Skeletal muscle tissue (tissue), 4 donors: ENCODE data around the gene FAR1. TPM values are rescaled to one million over a fixed set of nuclear protein-coding genes. Genes with fewer than 3 reads are reported as not detected.

Experiments
- H3K27ac ChIP-seq: one replicate; pipeline ENCODE4 v1.7.0; 2013; ENCODE audit warnings: mild to moderate bottlenecking, low read depth, low read length, inconsistent platforms
- H3K27me3 ChIP-seq, 3 donors: one replicate each; pipeline ENCODE4 v1.7.0; 2013; ENCODE audit warnings: low read length in 3 of 3; ENCODE audit not compliant: control insufficient read depth in 3 of 3, insufficient read depth in 3 of 3
- H3K36me3 ChIP-seq, 3 donors: one replicate each; pipeline ENCODE4 v1.7.0; 2013; ENCODE audit warnings: low read length in 3 of 3; ENCODE audit not compliant: control insufficient read depth in 3 of 3, insufficient read depth in 3 of 3
- H3K4me1 ChIP-seq, 3 donors: one replicate each; pipeline ENCODE4 v1.7.0; 2013; ENCODE audit warnings: low read length in 3 of 3, mild to moderate bottlenecking in 3 of 3; ENCODE audit not compliant: control insufficient read depth in 3 of 3, insufficient read depth in 3 of 3
- H3K4me3 ChIP-seq, 3 donors: one replicate each; pipeline ENCODE4 v1.7.0; 2013; ENCODE audit warnings: low read length in 3 of 3
- H3K9ac ChIP-seq, 3 donors: one replicate each; pipeline ENCODE4 v1.7.0; 2013; ENCODE audit warnings: low read length in 3 of 3, mild to moderate bottlenecking in 3 of 3, moderate library complexity in 2 of 3, low read depth in 1 of 3
- H3K9me3 ChIP-seq, 3 donors: one replicate each; pipeline ENCODE4 v1.7.0; 2013; ENCODE audit warnings: low read length in 3 of 3; ENCODE audit not compliant: control insufficient read depth in 3 of 3
- total RNA-seq: library from RNA; depleted of rRNA; stranded (reverse); fragments of >200 nt; gene quantifications from one replicate; pipeline ENCODE4 v1.2.3, GENCODE V29; 2014
- donor health status: Osteomylitis.

Gene FAR1
- total RNA-seq, 1 donor from 2014 or later = 37.6 TPM

GRCh38 chr11:13685461-13686108, 17.1 kb downstream of the FAR1 start:
- Histone ChIP-seq H3K9me3 (no peaks in the 10 kb centered on the region), H3K27ac (no peak overlapping the region), H3K4me1 (no peaks in the 10 kb centered on the region), H3K36me3 (no peaks in the 10 kb centered on the region), H3K9ac (no peak overlapping the region), H3K4me3 (no peak overlapping the region), H3K27me3 (no peaks in the 10 kb centered on the region)

GRCh38 chr11:13686776-13687175, 18.3 kb downstream of the FAR1 start:
- no peaks in the 10 kb centered on the region for H3K36me3 ChIP-seq
- H3K27me3 ChIP-seq = no peaks in the 10 kb centered on the region
- H3K9me3 ChIP-seq = no peaks in the 10 kb centered on the region
- no peak overlapping the region for H3K27ac ChIP-seq
- H3K4me3 ChIP-seq = no peak overlapping the region
- no peak overlapping the region for H3K9ac ChIP-seq
- no peaks in the 10 kb centered on the region for H3K4me1 ChIP-seq

DNA sequence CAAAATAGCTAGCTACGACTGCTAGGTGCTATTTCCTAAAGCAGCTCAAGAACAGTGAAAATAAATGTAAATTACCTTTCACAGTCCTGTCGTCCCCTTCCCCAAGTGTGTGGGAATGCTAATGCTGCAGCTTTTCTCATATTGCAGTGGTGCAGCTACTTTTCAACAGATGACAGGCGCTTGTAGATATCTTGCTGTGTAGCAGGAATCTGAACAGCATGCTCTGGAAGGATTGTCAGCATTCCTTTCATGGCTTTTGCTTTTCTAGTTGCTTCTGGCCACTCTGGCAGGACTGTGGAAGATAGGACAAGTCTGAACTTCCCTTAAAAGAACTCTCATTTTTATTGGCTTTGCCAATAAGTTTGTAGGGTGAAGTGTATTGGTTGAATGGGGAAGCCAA, 18.8 kb downstream of the FAR1 start:
- H3K4me3 ChIP-seq = no peak overlapping the region
- no peaks in the 10 kb centered on the region for H3K27me3 ChIP-seq
- H3K27ac ChIP-seq = no peak overlapping the region
- H3K9ac ChIP-seq = no peak overlapping the region
- H3K36me3 ChIP-seq = no peaks in the 10 kb centered on the region
- no peaks in the 10 kb centered on the region for H3K9me3 ChIP-seq
- no peaks in the 10 kb centered on the region for H3K4me1 ChIP-seq

DNA sequence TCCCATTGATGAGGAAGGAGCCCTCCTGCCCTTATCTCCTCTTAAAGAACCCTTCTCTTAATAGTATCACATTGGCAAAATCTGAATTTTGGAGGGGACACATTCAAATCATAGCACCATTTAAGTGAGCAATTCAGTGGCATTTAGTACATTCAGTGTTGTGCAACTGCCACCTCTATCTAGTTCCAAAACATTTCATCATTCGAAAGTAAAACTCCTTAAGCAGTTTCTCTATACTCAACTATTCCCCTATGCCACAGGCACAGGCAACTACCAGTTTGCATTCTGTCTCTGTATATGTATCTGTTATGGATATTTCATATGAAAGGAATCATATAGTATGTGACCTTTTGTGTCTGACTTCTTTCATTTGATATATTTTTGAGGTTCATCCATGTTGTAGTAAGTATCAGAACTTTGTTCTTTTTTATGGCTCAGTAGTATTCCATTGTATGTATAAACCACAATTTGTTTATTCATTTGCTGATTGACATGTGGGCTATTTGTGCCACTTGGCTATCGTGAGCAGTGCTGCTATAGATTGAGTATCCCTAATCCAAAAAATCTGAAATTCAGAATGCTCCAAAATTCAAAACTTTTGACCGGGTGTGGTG, 22.9 kb downstream of the FAR1 start:
- Histone ChIP-seq H3K27ac (no peak overlapping the region), H3K36me3 (peaks cover 2 to 4% (median 3%) of the 10 kb centered on the region in 3 donors), H3K27me3 (no peaks in the 10 kb centered on the region), H3K9ac (no peak overlapping the region), H3K4me1 (peaks cover 0 to 2% (median 0%) of the 10 kb centered on the region in 3 donors), H3K4me3 (no peak overlapping the region), H3K9me3 (no peaks in the 10 kb centered on the region)

DNA sequence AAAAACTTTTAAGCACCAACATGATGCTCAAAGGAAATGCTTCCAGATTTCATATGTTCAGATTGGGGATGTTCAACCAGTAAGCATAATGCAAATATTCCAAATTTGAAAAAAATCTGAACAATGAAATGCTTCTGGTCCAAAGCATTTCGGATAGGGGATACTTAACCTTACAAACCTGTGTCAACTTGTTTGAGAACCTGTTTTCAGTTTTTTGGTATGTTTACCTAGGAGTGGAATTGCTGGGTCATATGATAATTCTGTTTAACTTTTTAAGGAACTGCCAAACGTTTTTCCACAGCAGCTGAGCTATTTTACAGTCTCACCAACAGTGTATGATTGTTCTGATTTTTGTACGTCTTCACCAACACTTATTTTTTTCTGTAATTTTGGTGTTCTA, 23.7 kb downstream of the FAR1 start:
- no peaks in the 10 kb centered on the region for H3K9me3 ChIP-seq
- H3K9ac ChIP-seq = no peak overlapping the region
- peaks cover 2 to 8% (median 3%) of the 10 kb centered on the region in 3 donors for H3K36me3 ChIP-seq
- H3K4me1 ChIP-seq = peaks cover 0 to 2% (median 0%) of the 10 kb centered on the region in 3 donors
- H3K27me3 ChIP-seq = no peaks in the 10 kb centered on the region
- H3K4me3 ChIP-seq = no peak overlapping the region
- H3K27ac ChIP-seq = no peak overlapping the region

DNA sequence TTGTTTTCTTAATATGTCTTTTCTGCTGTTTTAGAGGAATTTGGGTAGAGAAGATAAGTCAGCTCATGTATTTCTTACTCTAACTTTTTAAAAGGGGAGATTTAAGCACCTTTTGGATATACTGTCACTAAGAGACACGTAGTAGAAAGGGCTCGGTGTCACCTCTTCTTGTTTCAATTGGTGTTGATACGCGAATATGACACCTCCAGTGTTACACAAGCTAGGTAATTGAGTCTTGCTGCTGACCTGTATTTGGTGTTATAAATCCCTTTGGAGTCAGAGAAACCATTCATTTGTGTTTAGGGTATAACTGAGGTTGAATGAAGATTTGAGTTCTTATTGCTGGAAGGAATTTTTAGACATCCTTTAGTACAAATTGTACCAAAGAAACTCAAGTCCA, 25.6 kb downstream of the FAR1 start:
- Histone ChIP-seq H3K27ac (no peak overlapping the region), H3K9me3 (no peaks in the 10 kb centered on the region), H3K4me3 (no peak overlapping the region), H3K9ac (no peak overlapping the region), H3K27me3 (no peaks in the 10 kb centered on the region), H3K4me1 (peaks cover 0 to 2% (median 0%) of the 10 kb centered on the region in 3 donors), H3K36me3 (peaks cover 2 to 8% (median 6%) of the 10 kb centered on the region in 3 donors)

GRCh38 chr11:13695886-13696285, 27.4 kb downstream of the FAR1 start:
- Histone ChIP-seq H3K9ac (no peak overlapping the region), H3K27ac (no peak overlapping the region), H3K4me3 (no peak overlapping the region), H3K36me3 (peaks cover 2 to 8% (median 6%) of the 10 kb centered on the region in 3 donors), H3K9me3 (no peaks in the 10 kb centered on the region), H3K27me3 (no peaks in the 10 kb centered on the region), H3K4me1 (peaks cover 0 to 2% (median 0%) of the 10 kb centered on the region in 3 donors)

DNA sequence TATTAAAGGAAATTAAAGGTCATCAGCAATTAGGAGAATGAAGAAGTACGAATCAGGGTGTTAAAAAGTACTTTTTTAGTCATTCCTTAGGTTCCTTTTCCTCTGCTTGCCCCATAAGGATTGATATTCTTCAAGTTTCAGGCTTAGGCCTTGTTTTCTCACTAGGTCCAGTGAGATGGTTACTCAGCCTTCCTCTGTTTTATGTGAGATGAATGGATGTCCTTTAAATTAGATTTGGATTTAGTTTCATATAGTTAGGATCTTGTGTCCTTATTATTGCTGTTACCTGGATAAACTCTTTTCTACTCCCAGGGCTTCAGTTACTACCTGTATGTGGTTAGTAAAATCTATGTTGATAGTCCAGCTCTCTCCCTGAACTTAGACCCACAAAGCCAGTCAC, 29.2 kb downstream of the FAR1 start:
- peaks cover 2 to 8% (median 6%) of the 10 kb centered on the region in 3 donors for H3K36me3 ChIP-seq

DNA sequence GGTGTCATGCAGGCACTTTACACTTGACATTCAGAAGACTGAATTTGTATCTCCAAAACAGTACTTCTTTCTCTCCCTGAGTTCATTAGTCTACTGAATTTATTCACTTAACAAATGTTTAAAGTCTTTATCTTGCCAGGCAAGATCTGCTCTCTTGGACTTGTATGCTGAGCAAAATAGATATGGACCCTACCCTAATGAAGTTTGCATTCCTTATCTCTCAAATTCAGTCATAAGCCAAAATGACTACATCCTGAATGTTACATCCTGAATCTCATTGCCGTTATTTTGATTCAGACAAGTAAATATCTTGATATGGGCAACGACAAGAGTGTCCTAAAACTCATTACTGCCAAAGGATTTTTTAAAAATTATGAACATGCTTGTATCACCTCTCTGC, 29.7 kb downstream of the FAR1 start:
- H3K9ac ChIP-seq = no peak overlapping the region
- H3K36me3 ChIP-seq = peaks cover 2 to 8% (median 6%) of the 10 kb centered on the region in 3 donors
- no peak overlapping the region for H3K4me3 ChIP-seq
- peaks cover 0 to 2% (median 0%) of the 10 kb centered on the region in 3 donors for H3K4me1 ChIP-seq
- H3K9me3 ChIP-seq = no peaks in the 10 kb centered on the region
- H3K27ac ChIP-seq = no peak overlapping the region
- no peaks in the 10 kb centered on the region for H3K27me3 ChIP-seq

More for the DNA sequence above, 29.2 kb downstream of the FAR1 start:
- peaks cover 0 to 2% (median 0%) of the 10 kb centered on the region in 3 donors for H3K4me1 ChIP-seq
- no peak overlapping the region for H3K27ac ChIP-seq
- H3K9ac ChIP-seq = no peak overlapping the region
- H3K27me3 ChIP-seq = no peaks in the 10 kb centered on the region
- H3K4me3 ChIP-seq = no peak overlapping the region
- H3K9me3 ChIP-seq = no peaks in the 10 kb centered on the region

- peaks cover 2 to 8% (median 6%) of the 10 kb centered on the region in 3 donors for H3K36me3 ChIP-seq
- no peaks in the 10 kb centered on the region for H3K27me3 ChIP-seq
- no peak overlapping the region for H3K9ac ChIP-seq
- no peak overlapping the region for H3K4me3 ChIP-seq
- no peak overlapping the region for H3K27ac ChIP-seq
- H3K4me1 ChIP-seq = no peaks in the 10 kb centered on the region
- no peaks in the 10 kb centered on the region for H3K9me3 ChIP-seq
These were observed 30.6 kb downstream of the FAR1 start for GRCh38 chr11:13699041-13699440.
